H1 (cell line): Measurements from ENCODE around the gene PIGU. TPM values are rescaled to one million over a fixed set of nuclear protein-coding genes. Genes with fewer than 3 reads are reported as not detected.

Experiments used
- polyA plus RNA-seq, 7 experiments: library from polyadenylated mRNA; depleted of rRNA in 3 of 7; stranded (reverse) in 5 of 7; unstranded in 2 of 7; fragments of >200 nt in 5 of 7; fragments of 200-250 nt in 2 of 7; gene quantifications; 1 replicate in 5 of 7; 2 replicates in 1 of 7; 4 replicates in 1 of 7; pipeline versions ENCODE4 v1.2.1 to v1.2.3, GENCODE V29; 2011 to 2013; ENCODE audit warnings: missing spikeins in 2 of 7, mixed read lengths in 2 of 7
- small RNA-seq: library from polyadenylated mRNA; stranded (forward); fragments of <200 nt; extraction: miRNeasy Mini kit (QIAGEN cat#:217004); gene quantifications from one replicate; pipeline ENCODE3, GENCODE V24; 2013; ENCODE audit not compliant: insufficient read depth
- total RNA-seq: library from RNA; stranded (reverse); fragmentation: NEBNext Ultra II Directional; extraction: Animal tissue kit (Norgen Biotek cat#: 25700); gene quantifications from 2 replicates; pipeline ENCODE4 v1.2.1, GENCODE V29; 2021

The PIGU gene
- total and polyA plus RNA-seq, 2 of the 8 experiments (the other 6 are each of a cell fraction or from before 2014, with no cell fraction given): 28.3 to 117 TPM

Small RNA genes lying within 50 kb of the gene (small RNA-seq; reads per million reads assigned to genes)
- gene AL118520.1 (not detected), gene RF00019 (not detected)

Other genes with a start within 250 kb of the PIGU start
- gene DYNLRB1, start 160.7 kb downstream of the PIGU start, total RNA-seq: 107 and 109 TPM in 2 replicates
- 206 and 214 TPM in 2 replicates for gene DYNLRB1, start 160.7 kb downstream of the PIGU start, polyA plus RNA-seq (2011; rRNA removed)
- gene MAP1LC3A, start 118.4 kb downstream of the PIGU start, total RNA-seq: 5.0 and 6.3 TPM in 2 replicates
- gene MAP1LC3A, start 118.4 kb downstream of the PIGU start, polyA plus RNA-seq (2011; rRNA removed): 6.1 and 9.5 TPM in 2 replicates
- 4.5 and 4.8 TPM in 2 replicates for gene TP53INP2, start 27.3 kb upstream of the PIGU start, total RNA-seq
- 2.4 and 2.9 TPM in 2 replicates for gene TP53INP2, start 27.3 kb upstream of the PIGU start, polyA plus RNA-seq (2011; rRNA removed)
- gene NCOA6, start 148.6 kb upstream of the PIGU start, total RNA-seq: 9.5 TPM in 2 replicates
- 8.8 and 9.0 TPM in 2 replicates for gene NCOA6, start 148.6 kb upstream of the PIGU start, polyA plus RNA-seq (2011; rRNA removed)
- 24.1 and 25.5 TPM in 2 replicates for gene GGT7, start 195.8 kb upstream of the PIGU start, total RNA-seq
- gene GGT7, start 195.8 kb upstream of the PIGU start, polyA plus RNA-seq (2011; rRNA removed): 20.2 and 31.7 TPM in 2 replicates
- 17.7 and 19.9 TPM in 2 replicates for gene ACSS2, start 199.5 kb upstream of the PIGU start, total RNA-seq
- gene ACSS2, start 199.5 kb upstream of the PIGU start, polyA plus RNA-seq (2011; rRNA removed): 23.1 and 24.2 TPM in 2 replicates